Lower leg skin (tissue), 3 donors: ENCODE results near the gene EDRF1.

Source experiments
- CTCF ChIP-seq, 3 donors: fragments of 450-650 bp; IDR thresholded peaks; one replicate each; pipeline ENCODE4 v1.5.1; 2016; ENCODE audit warnings: antibody characterized with exemption in 3 of 3, mild to moderate bottlenecking in 3 of 3, moderate library complexity in 2 of 3
- POLR2A ChIP-seq, 2 donors: fragments of 450-650 bp; IDR thresholded peaks; one replicate each; pipeline ENCODE4 v1.6.1; 2016 to 2017; ENCODE audit warnings: antibody characterized with exemption in 2 of 2, mild to moderate bottlenecking in 1 of 2, moderate library complexity in 1 of 2

- TF ChIP-seq CTCF (IDR thresholded peaks at IDR 0.05) (no peak), POLR2A (IDR thresholded peaks at IDR 0.05) (no peak)
Observed at GRCh38 chr10:125775491-125776106, 56.1 kb downstream of the EDRF1 start, which contains the start of gene MMP21.
